ENCODE data around the gene KRT7.
"Not testable (repeated sequence)": the region's sequence is repeated elsewhere in the genome, so short reads cannot be mapped to it uniquely, and the experiment has no call there.

Gene KRT7

DNA sequence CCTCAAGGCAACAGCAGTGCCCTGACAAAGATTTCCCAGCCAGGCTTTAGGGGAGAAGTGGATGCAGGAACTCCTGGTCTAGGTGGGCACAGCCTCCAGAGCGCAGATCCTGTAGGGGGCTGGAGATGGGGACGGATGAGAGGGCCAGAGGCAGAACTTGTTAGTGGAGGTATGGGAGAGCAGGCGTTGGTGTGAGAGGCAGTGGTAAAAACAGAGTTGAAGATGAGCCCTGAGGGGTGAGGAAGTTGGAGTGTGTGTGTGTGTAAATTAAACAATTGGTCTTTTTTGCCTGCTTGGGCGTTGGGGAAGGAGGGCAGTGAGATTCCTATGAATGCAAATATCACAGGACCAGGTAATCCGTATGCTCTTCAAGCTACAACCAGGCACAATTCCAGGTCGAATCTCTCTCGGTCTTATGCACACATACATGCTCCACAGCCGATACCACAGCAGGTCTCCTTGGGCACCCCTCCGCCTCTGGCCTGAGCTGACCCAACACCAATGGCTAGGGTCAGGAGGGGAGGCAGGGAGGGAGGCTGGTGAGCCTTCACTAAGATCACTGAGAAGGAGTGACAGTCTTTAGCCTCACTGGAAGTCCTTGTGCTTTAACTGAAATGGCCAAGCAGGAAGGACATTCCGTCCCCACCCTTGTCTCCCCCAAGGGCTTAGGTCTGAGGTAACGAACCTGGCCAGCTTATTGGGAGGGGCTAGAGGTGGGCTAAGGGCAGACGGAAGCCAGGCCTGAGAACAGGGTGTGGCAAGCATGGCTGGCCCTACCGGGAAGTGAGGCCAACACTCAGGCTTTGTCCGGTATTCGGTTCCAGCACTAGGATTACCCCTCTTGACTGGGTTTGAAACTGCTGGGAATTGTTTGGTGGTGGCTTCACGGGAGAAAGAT is 1.5 kb upstream of the KRT7 start:
- DNase-seq = no peak

DNA sequence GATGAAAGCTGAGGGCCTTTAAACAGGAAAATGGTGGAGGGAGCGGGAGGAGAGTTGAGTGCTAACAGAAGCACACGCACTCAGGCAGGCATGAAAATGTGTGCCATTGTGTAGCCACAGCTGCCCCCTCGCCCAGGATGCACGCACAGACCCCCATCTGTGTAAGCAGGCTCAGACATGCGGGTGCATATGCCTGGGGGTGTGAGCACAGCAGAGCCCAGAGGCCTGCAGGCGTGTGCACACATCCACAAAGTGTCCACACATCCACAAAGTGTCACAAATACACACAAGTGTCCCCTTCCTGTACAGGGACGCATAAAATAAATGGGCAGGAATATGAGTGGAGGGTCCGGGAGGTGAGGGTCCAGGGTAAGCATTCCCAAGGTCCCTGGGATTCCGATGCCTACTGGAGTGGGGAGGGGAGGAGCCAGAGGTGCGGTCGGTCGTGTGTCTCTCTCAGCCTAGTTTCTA is 805 bp upstream of the KRT7 start:
- DNase-seq = no peak

GRCh38 chr12:52233462-52234207 is 592 bp downstream of the KRT7 start:
- DNase-seq = no peak

- no peak for DNase-seq
These were observed 1.3 kb downstream of the KRT7 start for GRCh38 chr12:52234223-52234810.

DNA sequence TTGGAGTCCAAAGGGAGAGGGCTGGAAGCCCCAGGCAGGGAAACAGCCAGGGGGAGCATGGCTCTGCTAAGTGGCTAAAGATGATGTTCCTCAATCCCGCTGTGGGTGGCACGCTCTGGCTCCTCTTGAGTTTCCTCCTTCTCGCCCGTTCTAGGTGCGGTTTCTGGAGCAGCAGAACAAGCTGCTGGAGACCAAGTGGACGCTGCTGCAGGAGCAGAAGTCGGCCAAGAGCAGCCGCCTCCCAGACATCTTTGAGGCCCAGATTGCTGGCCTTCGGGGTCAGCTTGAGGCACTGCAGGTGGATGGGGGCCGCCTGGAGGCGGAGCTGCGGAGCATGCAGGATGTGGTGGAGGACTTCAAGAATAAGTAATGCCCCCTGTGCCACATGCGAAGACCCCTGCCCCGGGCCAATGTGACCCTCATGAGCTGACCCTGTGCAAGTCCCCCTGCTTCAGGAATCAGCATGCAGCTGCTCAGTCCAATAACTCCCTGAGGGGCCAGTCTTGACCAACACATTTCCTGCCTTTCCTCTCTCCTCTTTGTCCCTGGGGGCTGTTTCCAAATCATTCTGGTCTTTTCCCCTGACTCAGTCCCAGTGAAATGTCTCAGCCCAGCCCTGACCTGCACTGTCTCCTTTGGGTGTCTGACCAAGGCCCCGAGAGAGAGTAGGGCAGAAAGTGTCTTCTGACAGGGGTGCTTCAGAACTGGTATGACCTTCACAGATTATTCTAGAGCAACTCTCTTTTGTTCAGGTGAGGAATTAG is 2.1 kb downstream of the KRT7 start:
- no peak for DNase-seq

DNA sequence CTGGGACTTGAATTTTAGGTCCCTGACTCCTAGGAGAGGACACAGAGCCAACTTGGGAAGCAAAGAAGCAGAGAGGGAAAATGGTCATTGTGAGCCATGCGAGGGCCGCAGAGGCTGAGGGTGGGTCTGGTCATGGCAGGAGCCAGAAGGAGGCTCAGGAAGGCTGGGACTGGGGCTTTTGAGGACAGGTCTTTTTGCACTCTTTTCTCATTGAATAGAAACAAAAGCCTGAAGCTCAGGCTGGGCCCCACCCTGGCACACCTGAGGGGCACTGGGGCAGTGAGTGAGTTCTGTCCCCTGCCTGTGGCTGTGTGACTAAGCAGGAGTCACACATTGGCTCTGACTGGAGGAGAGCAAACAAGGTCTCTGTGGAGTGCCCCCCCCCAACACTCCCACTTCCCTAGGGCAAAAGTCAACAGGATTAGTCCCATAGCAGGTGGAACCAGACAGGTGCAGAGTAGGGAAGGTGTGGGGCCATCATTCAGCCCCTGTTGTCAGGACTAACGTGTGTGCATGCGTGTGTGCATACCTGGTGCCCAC is 2.8 kb downstream of the KRT7 start:
- no peak for DNase-seq

- no peak for DNase-seq
These were observed 3.5 kb downstream of the KRT7 start for GRCh38 chr12:52236386-52237050.

GRCh38 chr12:52238207-52238840 is 5.3 kb downstream of the KRT7 start:
- no peak for DNase-seq

DNA sequence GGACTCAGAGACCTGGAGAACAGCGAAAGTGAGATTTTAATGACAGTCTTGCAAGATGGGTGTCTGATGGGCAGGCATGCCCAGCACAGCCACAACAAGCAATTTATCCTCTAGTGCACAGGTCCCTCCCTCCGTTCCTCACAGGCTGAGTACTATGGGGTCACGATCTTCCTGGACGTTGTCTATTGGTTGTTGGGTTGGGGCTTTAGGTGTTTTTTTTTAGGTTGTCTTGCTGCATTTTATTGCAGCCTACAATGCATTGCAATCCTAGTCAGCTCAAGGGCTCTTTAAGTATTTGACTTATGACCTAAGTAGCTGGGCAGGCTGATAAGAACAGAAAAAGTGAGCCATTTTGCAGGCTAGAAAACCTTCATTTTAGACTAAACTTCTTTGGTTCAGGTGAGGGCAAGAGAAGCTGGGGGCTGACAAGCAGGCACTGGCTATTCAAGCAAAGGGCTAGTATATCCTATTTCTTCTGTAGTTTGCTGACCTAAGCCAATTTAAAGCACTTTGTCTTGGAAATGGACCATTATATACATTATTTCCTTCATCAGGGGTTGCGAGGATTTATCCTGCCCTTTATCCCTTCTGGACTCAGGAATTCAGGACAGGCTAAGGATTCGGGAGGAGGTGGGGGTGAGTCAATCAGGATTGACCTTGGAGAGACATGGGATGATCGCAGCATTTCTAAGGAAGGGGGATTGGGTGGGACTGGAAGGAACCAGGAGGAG is 6.0 kb downstream of the KRT7 start:
- no peak for DNase-seq

- DNase-seq = no peak
These were observed 6.7 kb downstream of the KRT7 start for GRCh38 chr12:52239767-52240166.

GRCh38 chr12:52240247-52240646 is 7.2 kb downstream of the KRT7 start:
- not testable (repeated sequence) for DNase-seq

GRCh38 chr12:52241205-52241842 is 8.3 kb downstream of the KRT7 start:
- DNase-seq = no peak

GRCh38 chr12:52242442-52243258 is 9.6 kb downstream of the KRT7 start:
- no peak for DNase-seq

DNA sequence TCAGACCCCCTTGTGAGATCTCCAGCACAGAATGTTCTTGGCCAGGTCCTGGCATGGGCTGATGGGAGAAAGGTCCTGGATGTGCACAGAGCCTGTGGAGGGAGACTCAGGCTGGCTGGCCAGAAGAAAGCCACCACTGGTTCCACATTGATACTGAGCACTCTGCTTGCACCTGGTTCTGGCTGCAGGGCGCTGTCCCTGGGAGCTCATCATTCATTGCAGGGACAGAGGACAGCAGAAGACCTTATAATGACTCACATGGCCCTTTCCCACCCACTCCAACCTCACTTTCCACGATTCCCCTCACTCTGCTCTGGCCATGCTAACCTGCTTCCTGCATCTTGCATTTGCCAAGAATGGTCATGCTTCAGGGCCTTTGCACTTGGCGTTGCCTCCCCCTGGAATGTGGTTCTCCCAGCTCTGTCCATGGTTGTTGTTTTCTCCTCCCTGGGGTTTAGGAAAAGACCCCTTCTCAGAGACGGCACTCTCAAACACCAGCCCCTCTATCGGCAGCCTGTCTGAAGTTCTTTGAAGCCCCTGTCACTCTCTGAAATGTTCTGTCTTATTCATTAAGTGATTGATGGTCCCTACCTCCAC is 10.3 kb downstream of the KRT7 start:
- DNase-seq = no peak

DNA sequence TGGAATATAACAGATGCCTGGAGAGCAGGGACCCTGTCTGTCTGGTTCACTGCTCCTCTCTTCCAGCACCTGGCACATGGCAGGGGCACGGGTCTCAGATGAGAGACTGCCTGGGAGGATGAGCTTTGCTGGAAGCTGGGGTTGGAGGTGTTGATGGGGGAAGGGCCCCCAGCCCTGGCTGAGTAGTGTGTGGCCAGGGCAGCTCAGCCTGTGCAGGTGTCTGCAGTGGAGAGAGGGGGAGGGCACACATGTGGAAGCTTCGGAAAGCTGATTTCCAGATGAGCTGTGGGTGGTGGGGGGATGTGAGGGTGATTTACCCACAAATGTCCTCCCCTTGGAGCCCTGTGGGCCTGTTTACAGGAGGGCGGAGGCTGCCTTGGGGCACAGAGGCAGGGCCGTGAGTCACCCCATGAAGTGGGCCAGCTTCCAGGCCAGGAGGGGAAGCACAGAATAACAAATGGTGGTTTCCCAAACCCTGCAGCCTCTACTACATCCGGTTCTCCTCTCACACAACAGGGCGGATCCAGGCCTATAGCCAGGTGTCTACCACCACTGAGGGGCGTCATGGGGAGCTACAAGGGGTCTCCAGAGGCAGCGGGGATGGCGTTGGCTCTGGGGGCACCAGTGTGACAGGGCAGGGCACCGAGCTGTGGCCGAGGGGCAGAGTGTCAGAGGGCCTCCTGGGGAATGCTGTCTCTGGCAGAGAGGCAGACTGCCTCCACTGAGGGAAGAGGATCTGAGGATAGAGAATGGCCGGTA is 11.0 kb downstream of the KRT7 start:
- DNase-seq = peak; percentile 75 to 81

DNA sequence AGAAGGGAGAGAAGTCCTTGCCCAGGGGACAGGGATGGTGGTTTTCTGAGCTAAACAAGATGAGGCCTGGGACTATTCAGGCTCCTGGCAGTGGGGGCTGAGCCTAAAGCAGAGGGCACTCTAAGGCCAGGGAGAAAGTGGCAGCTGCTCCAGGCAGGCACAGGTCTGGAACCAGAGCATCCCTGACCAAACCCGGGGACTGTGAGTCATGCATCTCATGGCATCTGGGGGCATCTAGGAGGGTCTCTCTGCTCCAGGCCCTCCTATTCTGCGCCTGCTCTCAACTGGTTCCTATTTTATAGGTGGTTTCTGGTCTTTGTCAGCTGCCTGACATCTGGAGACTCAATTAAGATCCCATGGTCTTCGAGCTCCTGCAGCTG is 11.6 kb downstream of the KRT7 start:
- DNase-seq = no peak

DNA sequence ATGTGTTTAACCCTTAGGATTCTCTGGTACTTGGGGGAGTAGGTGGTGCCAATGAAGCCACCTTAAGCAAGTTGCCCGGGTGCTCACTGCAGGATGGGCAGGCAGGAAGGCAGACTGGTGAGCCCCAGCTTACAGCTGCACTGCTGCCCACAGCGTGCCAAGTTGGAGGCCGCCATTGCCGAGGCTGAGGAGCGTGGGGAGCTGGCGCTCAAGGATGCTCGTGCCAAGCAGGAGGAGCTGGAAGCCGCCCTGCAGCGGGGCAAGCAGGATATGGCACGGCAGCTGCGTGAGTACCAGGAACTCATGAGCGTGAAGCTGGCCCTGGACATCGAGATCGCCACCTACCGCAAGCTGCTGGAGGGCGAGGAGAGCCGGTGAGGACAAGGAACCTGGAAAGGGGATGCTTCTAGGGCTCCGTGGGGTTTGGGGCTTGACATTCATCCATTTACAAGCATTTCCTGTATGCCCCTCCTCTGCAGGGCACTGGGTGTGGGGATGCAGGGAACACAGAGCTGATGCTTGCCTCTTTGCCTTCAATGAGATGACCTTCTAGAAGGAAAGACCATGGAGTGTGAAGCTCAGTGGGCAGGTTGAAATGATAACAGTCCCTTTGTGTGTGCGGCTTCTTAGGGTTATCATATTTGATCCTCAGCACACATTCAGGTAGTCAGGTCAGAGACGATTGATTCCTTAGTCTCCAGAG is 12.4 kb downstream of the KRT7 start:
- DNase-seq = no peak
